HFFc6 (cell line): Measurements from ENCODE around the gene DCLK2. TPM values are rescaled to one million over a fixed set of nuclear protein-coding genes. Genes with fewer than 3 reads are reported as not detected.

Source experiments
- DNase-seq: peaks from one replicate; pipeline ENCODE4 v3.0.0-alpha.2; 2018
- H3K27ac Mint-ChIP-seq: 2 replicates; pipeline ENCODE4 v1.8.0; 2020; ENCODE audit warnings: mild to moderate bottlenecking, mixed read lengths
- H3K27me3 Mint-ChIP-seq: 2 replicates; pipeline ENCODE4 v1.8.0; 2021; ENCODE audit warnings: mild to moderate bottlenecking, moderate library complexity, mixed read lengths; ENCODE audit not compliant: insufficient read depth
- H3K36me3 Mint-ChIP-seq: 2 replicates; pipeline ENCODE4 v1.8.0; 2021; ENCODE audit warnings: low read depth, mixed read lengths
- H3K4me1 Mint-ChIP-seq: 2 replicates; pipeline ENCODE4 v1.8.0; 2020; ENCODE audit warnings: low read depth, mixed read lengths
- H3K4me3 Mint-ChIP-seq: 2 replicates; pipeline ENCODE4 v1.8.0; 2020; ENCODE audit warnings: mild to moderate bottlenecking, moderate library complexity, mixed read lengths
- H3K9me3 Mint-ChIP-seq: 2 replicates; pipeline ENCODE4 v1.8.0; 2020; ENCODE audit warnings: mild to moderate bottlenecking, mixed read lengths
- CTCF ChIP-seq: fragments of 200-600 bp; sonication (generic); IDR thresholded peaks from 2 replicates; pipeline ENCODE4 v1.5.0; 2021; ENCODE audit warnings: antibody characterized with exemption, mild to moderate bottlenecking
- total RNA-seq, 6 experiments: library from RNA; stranded (reverse); fragmentation: NEBNext Ultra II Directional; extraction: Animal tissue kit (Norgen Biotek cat#: 25700); gene quantifications; 2 replicates in 1 of 6; 3 replicates in 5 of 6; pipeline ENCODE4 v1.2.3, GENCODE V29; 2021

The DCLK2 gene
- total RNA-seq, 6 experiments from 2014 or later = 36.7 to 53.7 (median 38.4) TPM

DNA sequence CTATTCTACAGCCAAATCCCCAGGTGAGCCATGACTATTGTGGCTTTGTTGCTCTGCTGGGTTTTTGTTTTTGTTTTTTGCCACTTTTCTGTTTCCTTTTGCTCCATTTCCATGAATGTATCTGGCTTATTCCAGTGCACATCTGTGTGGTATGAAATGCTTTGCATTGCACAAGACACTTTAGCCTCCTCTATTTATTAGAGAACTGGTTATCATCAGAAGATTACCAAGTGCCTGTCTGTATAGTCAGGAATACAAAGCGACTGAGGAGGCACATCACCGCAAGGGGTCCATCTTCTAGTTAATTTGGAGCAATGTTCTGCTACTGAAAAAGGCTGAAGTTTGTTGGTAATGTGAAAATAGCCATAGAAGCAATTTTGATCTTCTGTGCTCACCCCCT is 120.8 kb downstream of the DCLK2 start:
- peaks cover 22% of the 10 kb centered on the region for H3K4me1 Mint-ChIP-seq
- no peak for TF ChIP-seq CTCF
- DNase-seq = no peak
- H3K4me3 Mint-ChIP-seq = peak overlapping the region; percentile 36; the same call in 1 of the 2 replicates
- H3K36me3 Mint-ChIP-seq = peaks cover 68% of the 10 kb centered on the region
- H3K27me3 Mint-ChIP-seq = peaks cover 5% of the 10 kb centered on the region
- peak overlapping the region; percentile 38; the same call in 1 of the 2 replicates for H3K27ac Mint-ChIP-seq
- no peaks in the 10 kb centered on the region; the same call in 1 of the 2 replicates for H3K9me3 Mint-ChIP-seq

- Mint-ChIP-seq H3K27me3 (peaks cover 7% of the 10 kb centered on the region), H3K4me3 (no peak overlapping the region; the same call in 1 of the 2 replicates), H3K27ac (peak overlapping the region; percentile 29; the same call in 1 of the 2 replicates), H3K9me3 (no peaks in the 10 kb centered on the region; the same call in 1 of the 2 replicates), H3K36me3 (peaks cover 76% of the 10 kb centered on the region), H3K4me1 (peaks cover 53% of the 10 kb centered on the region)
- DNase-seq = no peak
- no peak for TF ChIP-seq CTCF
These were observed 126.8 kb downstream of the DCLK2 start for GRCh38 chr4:150205016-150205415.

DNA sequence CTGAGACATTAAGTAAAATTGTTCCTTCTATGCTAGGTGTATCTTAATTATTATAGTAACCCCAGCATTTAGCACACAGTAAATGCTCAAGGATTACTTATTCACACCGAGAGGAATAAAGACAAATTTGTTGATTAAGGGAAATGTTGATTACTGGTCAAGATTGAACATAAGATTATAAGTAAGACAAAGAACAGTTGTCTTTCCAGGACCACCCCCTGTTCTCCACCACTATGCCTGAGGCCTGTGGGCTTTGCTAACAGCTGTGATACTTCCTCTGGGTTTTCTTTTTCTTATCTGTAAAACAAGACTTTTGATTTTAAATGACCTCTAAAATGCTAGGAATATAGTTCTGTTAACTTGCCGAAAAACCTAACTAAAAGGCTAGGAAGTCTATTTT is 128.0 kb downstream of the DCLK2 start:
- no peak for TF ChIP-seq CTCF
- H3K36me3 Mint-ChIP-seq = peaks cover 70% of the 10 kb centered on the region
- no peaks in the 10 kb centered on the region; the same call in 1 of the 2 replicates for H3K9me3 Mint-ChIP-seq
- DNase-seq = no peak
- peaks cover 11% of the 10 kb centered on the region for H3K27me3 Mint-ChIP-seq
- peaks cover 64% of the 10 kb centered on the region for H3K4me1 Mint-ChIP-seq
- no peak overlapping the region for H3K4me3 Mint-ChIP-seq
- peak overlapping the region; percentile 73 for H3K27ac Mint-ChIP-seq

GRCh38 chr4:150206954-150207353 is 128.7 kb downstream of the DCLK2 start:
- no peak for TF ChIP-seq CTCF
- Mint-ChIP-seq H3K9me3 (no peaks in the 10 kb centered on the region; the same call in 1 of the 2 replicates), H3K4me3 (no peak overlapping the region), H3K27me3 (peaks cover 11% of the 10 kb centered on the region), H3K4me1 (peaks cover 70% of the 10 kb centered on the region), H3K36me3 (peaks cover 70% of the 10 kb centered on the region), H3K27ac (peak overlapping the region; percentile 73)
- DNase-seq = no peak

GRCh38 chr4:150207871-150208270 is 129.6 kb downstream of the DCLK2 start:
- Mint-ChIP-seq H3K27me3 (peaks cover 11% of the 10 kb centered on the region), H3K9me3 (no peaks in the 10 kb centered on the region; the same call in 1 of the 2 replicates), H3K36me3 (peaks cover 77% of the 10 kb centered on the region), H3K27ac (peak overlapping the region; percentile 73), H3K4me3 (peak overlapping the region; percentile 27; the same call in 1 of the 2 replicates), H3K4me1 (peaks cover 80% of the 10 kb centered on the region)
- DNase-seq = no peak
- TF ChIP-seq CTCF = no peak
